GM12891 (cell line): ENCODE results near the gene TRMT44.
A peak's percentile ranks its signal among the peaks of the same experiment; 100 is the strongest.

Experiments
- POLR2A ChIP-seq: IDR thresholded peaks from 2 replicates; pipeline ENCODE4 v1.6.1; 2011; ENCODE audit warnings: low read depth, low read length, control low read depth
- POLR2AphosphoS5 ChIP-seq: IDR thresholded peaks from 2 replicates; pipeline ENCODE4 v1.6.1; 2011; ENCODE audit warnings: low read depth, low read length, control low read depth
- POU2F2 ChIP-seq: IDR thresholded peaks from 2 replicates; pipeline ENCODE4 v1.6.1; 2011; ENCODE audit warnings: low read depth, mild to moderate bottlenecking, control low read depth, low read length, moderate library complexity
- TAF1 ChIP-seq: IDR thresholded peaks from 2 replicates; pipeline ENCODE4 v1.6.1; 2011; ENCODE audit warnings: low read depth, low read length, control low read depth

DNA sequence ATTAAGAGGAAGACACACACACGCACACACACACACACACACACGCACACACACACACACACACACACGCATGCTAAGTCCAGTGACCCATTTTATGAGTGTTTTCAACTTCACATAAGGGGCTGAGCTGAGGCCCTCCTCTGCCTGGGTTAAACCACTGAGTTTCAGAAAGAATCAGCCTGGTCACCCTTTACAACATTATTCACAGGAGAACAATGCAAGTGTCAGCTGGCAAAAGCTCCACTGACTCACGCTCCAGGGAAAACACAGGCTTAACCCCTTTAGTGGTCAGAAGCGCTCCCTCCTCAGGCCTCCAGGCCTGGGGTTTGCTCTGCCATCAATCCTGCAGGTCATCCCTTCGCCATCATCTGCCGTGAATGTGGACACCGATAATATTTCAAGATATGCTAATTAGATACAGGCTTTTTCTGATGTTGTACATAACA, 47.0 kb upstream of the TRMT44 start:
- TF ChIP-seq POLR2A: no peak
- TF ChIP-seq POLR2AphosphoS5: no peak
- 0 out of 2 replicates have a peak, but pooled peaks have one; percentile 26 for TF ChIP-seq POU2F2
- no peak for TF ChIP-seq TAF1
